GM13976 (cell line): ENCODE measurements around the gene RELL1.

ENCODE experiments used
- DNase-seq: peaks from one replicate; pipeline ENCODE4 v3.0.0; 2012; ENCODE audit warnings: low spot score
- in situ Hi-C: fragments of 300-500 bp; cut with MboI; formaldehyde crosslinking; loops from one replicate; pipeline ENCODE4 v1.12.0; 2022; ENCODE audit warnings: low sequenced_read_pairs, mixed read lengths, inconsistent platforms; ENCODE audit not compliant: unreplicated experiment
- TF ChIP-seq, protein P1 (sequence below): IDR thresholded peaks from 2 replicates; pipeline ENCODE4 v1.5.1; 2012; ENCODE audit warnings: borderline replicate concordance, mild to moderate bottlenecking; ENCODE audit not compliant: insufficient read depth; ENCODE audit errors: extremely low read depth, missing control alignments, control extremely low read depth

RELL1 gene

DNA sequence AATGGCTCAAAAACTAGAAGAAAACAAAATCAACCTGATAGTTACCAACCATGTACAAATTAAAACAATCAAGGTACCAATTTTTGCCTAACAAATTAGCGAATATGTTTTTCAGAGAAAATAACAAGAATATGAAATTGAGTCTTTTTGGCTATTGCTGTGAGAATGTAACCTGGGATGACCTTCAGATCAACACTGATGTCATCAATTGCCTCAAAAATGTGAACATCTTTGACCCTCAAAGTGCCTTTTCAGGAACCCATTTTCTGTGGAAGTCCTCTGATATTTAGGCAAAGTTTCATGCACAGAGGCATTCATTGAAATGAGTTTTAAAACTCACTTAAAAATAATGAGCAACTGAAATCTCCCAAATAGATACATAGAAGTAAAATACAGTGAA lies 6.1 kb downstream of the RELL1 start:
- in situ Hi-C loops: no loop called here
- TF ChIP-seq, protein P1, sequence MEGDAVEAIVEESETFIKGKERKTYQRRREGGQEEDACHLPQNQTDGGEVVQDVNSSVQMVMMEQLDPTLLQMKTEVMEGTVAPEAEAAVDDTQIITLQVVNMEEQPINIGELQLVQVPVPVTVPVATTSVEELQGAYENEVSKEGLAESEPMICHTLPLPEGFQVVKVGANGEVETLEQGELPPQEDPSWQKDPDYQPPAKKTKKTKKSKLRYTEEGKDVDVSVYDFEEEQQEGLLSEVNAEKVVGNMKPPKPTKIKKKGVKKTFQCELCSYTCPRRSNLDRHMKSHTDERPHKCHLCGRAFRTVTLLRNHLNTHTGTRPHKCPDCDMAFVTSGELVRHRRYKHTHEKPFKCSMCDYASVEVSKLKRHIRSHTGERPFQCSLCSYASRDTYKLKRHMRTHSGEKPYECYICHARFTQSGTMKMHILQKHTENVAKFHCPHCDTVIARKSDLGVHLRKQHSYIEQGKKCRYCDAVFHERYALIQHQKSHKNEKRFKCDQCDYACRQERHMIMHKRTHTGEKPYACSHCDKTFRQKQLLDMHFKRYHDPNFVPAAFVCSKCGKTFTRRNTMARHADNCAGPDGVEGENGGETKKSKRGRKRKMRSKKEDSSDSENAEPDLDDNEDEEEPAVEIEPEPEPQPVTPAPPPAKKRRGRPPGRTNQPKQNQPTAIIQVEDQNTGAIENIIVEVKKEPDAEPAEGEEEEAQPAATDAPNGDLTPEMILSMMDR: no peak
- DNase-seq: no peak

DNA sequence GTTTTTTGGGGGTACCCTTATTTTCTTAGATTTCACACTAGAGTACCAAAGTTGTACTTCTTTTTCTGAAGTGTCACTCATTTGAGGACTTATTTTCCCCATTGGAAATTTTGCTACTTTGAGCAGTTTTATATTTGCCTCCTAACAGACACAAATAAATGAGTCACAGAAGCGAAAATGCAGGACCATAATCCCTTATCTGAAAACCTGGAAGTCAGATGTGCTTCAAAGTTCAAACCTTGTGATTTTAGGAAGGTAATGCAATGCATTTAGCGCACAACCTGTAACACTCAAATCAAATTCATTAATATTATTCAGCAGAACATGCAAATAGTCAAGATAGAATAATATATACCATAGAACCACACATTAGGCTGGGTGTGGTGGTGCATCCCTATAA lies 6.9 kb downstream of the RELL1 start:
- in situ Hi-C loops: no loop called here
- TF ChIP-seq, protein P1: no peak
- no peak for DNase-seq

DNA sequence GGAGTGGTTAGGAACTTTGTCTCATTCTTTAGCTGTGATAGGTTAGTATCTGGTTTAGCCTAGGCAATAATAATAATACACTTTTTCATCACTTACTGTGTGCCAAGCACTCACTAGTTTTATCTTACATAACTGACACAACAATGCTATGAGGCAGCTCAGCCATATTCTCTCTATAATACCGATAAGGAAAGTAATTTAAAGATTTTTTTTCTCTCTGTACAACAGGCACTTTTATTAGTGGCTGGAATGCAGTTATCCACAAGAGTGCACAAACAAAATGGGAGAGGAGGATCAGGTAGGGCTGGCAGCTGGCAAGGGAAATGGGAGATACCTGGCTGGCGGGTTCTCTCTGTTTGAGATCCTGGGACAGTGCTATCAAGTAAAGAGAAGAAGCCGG lies 7.6 kb downstream of the RELL1 start:
- DNase-seq: no peak
- in situ Hi-C loops: no loop called here
- TF ChIP-seq, protein P1: no peak

DNA sequence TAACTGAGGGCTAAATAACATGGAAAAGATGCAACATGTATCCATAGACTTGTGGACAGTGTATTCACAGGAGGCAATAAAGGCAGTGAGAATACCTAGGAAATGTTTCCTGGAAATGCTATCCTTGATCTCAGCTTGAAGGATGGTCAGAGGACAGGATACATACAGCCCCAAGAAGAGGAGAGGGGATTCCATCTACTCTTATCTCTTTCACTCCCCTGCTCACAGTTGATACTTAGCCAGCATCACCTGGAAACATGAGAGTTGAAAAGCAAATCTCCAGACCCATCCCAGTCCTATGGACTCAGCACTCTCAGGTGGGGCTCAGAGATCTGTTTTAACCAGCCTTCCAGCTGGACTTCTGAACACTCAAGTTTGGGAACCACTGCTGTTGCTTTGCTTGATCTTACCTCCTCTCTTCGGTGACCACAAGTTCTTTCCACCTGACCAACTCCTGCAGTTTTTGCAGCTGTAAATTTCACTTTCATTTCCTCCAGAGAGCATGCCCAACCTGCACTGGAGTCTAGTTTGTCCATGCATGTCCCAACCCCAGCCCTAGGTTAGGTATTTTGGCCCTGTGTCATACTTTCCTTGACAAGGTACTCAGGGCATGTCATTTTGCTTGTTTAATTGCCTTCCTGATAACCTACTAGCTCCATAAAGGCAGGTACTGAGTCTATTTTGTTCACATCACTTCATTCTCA lies 10.4 kb downstream of the RELL1 start:
- DNase-seq: peak; percentile 50
- in situ Hi-C loops: no loop called here
- TF ChIP-seq, protein P1: no peak

DNA sequence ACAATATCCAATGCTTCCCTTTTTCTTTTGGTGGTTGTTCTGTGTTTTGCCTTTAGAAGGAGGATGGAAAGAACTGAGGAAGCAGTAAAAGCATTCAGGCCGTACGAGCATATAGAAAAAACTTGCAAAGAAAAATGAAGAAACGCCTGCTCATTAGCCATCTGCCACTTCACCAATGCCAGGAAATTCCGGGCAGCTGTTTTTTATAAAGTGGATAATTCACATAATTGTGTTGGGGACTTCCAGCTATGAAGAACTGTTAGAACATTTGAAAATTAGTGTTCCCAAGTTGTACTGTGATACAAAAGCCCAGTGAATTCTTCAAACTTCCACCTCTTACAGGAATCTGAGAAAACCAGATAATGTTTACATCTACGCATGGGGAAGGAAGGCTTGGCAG lies 11.7 kb downstream of the RELL1 start:
- in situ Hi-C loops: no loop called here
- TF ChIP-seq, protein P1: no peak
- DNase-seq: no peak

DNA sequence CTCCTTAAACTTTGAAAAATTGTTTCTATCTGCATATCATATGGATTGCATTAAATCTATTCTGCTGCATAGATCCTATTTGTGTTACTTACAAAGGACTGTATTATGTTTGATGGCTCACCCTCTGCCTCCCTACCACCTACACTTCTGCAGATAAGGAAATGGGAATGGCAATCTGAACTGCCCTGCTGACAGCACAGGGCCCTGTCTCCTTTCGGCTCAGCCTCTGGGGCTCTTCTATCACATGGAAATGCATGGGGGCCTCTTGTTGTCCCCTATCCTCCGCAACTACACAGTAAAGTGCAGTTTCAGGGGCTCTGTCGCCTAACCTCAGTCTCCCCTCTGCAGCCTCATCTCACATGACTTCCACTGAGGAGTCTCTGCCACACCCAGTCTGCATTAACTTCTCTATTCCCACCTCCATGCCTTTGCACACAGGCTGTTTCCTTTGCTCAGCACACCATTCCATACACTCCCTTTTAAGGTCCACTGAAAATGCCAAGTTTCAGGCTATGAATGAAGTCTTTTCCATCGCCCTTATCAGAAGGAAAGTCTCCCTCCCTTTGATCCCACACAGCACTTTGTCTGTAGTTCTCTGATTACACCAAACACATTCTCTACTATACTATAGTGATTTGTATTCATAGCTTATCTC lies 12.5 kb downstream of the RELL1 start:
- DNase-seq: no peak
- in situ Hi-C loops: no loop called here
- TF ChIP-seq, protein P1: no peak
